Neutrophil (primary cell): Measurements from ENCODE around the gene PROKR1.
"Not testable (repeated sequence)": the region's sequence is repeated elsewhere in the genome, so short reads cannot be mapped to it uniquely, and the experiment has no call there.

Experiments
- H3K27ac ChIP-seq: fragments of 200-600 bp; sonication (generic); 2 replicates; pipeline ENCODE4 v1.5.1; 2016; ENCODE audit warnings: mild to moderate bottlenecking, moderate library complexity
- H3K27me3 ChIP-seq: fragments of 200-600 bp; sonication (generic); 2 replicates; pipeline ENCODE4 v1.6.0; 2016; ENCODE audit warnings: mild to moderate bottlenecking
- H3K36me3 ChIP-seq: fragments of 200-600 bp; sonication (generic); 2 replicates; pipeline ENCODE4 v1.5.1; 2017
- H3K4me1 ChIP-seq, 2 experiments: fragments of 200-600 bp in 1 of 2; sonication (generic) in 1 of 2; 1 replicate in 1 of 2; 2 replicates in 1 of 2; pipeline versions ENCODE4 v1.5.1 to v1.6.1; 2013 to 2016; ENCODE audit warnings: low read depth in 1 of 2, low read length in 1 of 2, mild to moderate bottlenecking in 1 of 2, moderate library complexity in 1 of 2; ENCODE audit not compliant: control insufficient read depth in 1 of 2, insufficient read depth in 1 of 2
- H3K4me3 ChIP-seq, 2 experiments: fragments of 200-600 bp in 1 of 2; sonication (generic) in 1 of 2; 1 replicate in 1 of 2; 2 replicates in 1 of 2; pipeline ENCODE4 v1.5.1; 2013 to 2016; ENCODE audit warnings: low read depth in 1 of 2, low read length in 1 of 2, mild to moderate bottlenecking in 1 of 2, moderate library complexity in 1 of 2
- H3K9me3 ChIP-seq: fragments of 200-600 bp; sonication (generic); 2 replicates; pipeline ENCODE4 v1.5.1; 2016
- TF ChIP-seq, protein P1 (sequence below): fragments of 200-600 bp; sonication (generic); IDR thresholded peaks from 2 replicates; pipeline ENCODE4 v1.5.1; 2016; ENCODE audit warnings: antibody characterized with exemption

Gene PROKR1

DNA sequence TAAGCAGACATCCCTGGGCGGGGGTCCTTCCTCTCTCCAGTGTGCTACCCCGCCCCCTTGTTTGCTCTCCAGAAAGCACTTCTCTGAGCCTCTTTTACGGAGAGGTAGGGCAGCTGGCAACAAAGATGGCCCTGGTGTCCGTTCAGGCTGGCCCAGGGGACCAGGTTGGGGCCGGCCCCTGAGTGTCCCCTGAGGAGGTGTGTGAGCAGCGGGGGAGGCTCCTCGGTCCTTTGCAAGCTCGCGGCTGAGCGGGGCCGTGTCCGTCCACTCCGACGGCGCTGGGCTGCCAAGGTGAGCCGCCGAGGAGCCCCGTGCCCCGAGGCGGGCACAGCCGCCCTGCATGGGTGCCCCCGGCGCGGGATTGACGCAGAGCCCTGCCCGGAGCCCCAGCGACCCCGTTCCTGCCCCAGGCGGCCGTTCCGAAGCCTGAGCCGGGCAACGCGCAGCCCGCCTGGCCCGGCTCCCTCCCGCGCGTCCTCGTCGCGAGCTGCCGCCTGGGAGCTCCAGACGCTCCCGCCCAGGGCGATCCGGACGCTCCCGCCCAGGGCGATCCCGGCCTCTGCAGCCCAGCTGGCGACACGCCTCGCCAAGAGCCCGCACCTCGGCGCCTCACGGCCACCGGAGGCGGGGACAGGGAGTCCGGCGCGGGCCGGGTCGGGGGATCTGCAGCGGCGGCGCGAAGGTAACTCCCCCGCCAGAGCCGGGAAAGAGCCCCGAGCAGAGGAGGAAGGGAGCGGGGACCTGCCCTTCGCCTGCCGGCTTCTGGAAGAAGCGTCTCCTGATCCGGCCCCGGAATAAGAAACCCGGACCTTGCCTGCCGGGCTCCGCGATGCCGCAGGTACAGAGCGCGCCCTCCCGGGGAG lies at the start of gene PROKR1:
Gene PROKR1, plus strand, starts transcription at position 569 of the 863 bp plus-strand sequence. CDS start 2,243 bp downstream, outside the sequence.
- TF ChIP-seq, protein P1, sequence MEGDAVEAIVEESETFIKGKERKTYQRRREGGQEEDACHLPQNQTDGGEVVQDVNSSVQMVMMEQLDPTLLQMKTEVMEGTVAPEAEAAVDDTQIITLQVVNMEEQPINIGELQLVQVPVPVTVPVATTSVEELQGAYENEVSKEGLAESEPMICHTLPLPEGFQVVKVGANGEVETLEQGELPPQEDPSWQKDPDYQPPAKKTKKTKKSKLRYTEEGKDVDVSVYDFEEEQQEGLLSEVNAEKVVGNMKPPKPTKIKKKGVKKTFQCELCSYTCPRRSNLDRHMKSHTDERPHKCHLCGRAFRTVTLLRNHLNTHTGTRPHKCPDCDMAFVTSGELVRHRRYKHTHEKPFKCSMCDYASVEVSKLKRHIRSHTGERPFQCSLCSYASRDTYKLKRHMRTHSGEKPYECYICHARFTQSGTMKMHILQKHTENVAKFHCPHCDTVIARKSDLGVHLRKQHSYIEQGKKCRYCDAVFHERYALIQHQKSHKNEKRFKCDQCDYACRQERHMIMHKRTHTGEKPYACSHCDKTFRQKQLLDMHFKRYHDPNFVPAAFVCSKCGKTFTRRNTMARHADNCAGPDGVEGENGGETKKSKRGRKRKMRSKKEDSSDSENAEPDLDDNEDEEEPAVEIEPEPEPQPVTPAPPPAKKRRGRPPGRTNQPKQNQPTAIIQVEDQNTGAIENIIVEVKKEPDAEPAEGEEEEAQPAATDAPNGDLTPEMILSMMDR = no peak
- Histone ChIP-seq H3K27ac (no peak within 1 kb of the TSS), H3K27me3 (peaks cover 76% of the 10 kb centered on the region)

DNA sequence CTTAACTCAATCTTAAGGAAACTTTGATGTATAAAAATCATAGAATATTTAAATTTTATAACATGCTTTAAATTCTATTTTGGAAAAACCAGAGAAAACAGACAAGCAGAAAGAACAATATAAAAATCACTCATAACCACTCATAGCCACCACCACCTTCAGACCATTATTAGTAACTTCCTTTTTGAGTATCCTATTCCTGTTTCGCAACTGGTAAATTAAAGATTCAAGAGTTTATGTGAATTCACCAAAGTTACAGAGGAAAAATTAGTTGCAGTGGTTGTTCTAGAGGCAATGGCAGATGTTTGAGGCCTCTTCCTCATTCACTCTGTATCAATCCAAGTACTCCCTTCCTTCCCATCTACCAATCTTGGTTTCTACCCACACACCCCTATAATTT lies 49.3 kb upstream of the PROKR1 start:
- Histone ChIP-seq H3K9me3 (no peaks in the 10 kb centered on the region), H3K4me3 (no peak overlapping the region), H3K27me3 (no peaks in the 10 kb centered on the region), H3K4me1 (no peaks in the 10 kb centered on the region), H3K36me3 (no peaks in the 10 kb centered on the region), H3K27ac (no peak overlapping the region)
- TF ChIP-seq, protein P1 = no peak

More for the DNA sequence above, at the start of gene PROKR1:
- H3K4me1 ChIP-seq = peaks cover 0 to 11% of the 10 kb centered on the region in 2 experiments
- H3K4me3 ChIP-seq = peak within 1 kb of the TSS; percentile 14 to 53
- no peaks in the 10 kb centered on the region for H3K36me3 ChIP-seq
- H3K9me3 ChIP-seq = no peaks in the 10 kb centered on the region

DNA sequence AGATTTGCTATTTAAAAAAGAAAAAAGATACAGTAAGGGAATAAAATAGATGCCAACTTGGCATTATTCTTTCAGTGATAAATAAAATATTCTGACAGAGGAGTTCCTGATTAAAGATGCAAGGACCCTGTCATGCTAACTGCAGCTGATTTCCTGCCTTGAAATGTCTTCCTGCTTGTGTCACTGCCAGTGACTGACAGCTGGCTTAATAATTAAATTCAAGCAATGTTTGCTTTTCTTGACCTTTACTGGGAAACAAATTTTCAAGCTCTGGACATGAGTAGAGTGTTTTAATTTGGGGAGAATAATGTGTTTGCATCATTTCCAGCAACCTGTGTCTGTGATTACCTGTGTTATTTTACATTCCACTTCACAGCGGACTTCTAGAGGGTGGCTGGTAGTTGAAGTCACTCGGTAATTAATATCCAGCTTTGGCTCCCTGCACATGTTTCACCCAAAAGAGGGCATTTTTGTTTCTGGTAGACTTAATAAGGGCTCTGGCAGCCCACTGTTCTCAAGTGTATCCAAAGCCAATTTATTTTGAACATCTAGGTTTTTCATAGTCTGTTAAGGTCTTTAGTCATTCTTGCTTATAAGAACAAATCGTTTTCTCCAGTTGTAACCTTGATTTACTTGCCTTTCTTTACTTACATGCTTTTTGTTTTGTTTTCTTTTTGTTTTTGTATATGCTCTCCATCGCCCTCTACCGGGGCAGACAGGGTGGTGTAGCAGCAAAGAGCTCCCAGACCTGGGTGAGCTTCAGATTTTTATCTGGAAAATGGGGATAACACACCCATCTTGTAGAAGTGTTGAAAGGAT lies 48.5 kb upstream of the PROKR1 start:
- Histone ChIP-seq H3K4me3 (no peak overlapping the region), H3K27me3 (no peaks in the 10 kb centered on the region), H3K9me3 (no peaks in the 10 kb centered on the region)

DNA sequence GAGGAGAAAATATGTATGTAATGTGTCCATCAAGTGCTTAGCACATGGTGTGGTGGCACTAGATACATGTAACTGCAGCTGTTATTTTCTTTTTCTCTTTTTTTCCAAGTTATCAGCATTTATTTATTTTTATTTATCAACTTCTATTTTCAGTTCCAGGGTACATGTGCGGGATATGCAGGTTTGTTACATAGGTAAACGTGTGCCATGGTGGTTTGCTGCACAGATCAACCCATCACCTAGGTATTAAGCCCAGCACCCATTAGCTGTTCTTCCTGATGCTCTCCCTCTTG lies 47.9 kb upstream of the PROKR1 start:
- H3K27ac ChIP-seq, H3K27me3 ChIP-seq, H3K36me3 ChIP-seq, H3K4me3 ChIP-seq, H3K4me1 ChIP-seq, H3K9me3 ChIP-seq: not testable (repeated sequence)

More for the DNA sequence above, 48.5 kb upstream of the PROKR1 start:
- TF ChIP-seq, protein P1 = peak; percentile 77
- Histone ChIP-seq H3K4me1 (no peaks in the 10 kb centered on the region), H3K36me3 (no peaks in the 10 kb centered on the region), H3K27ac (no peak overlapping the region)

DNA sequence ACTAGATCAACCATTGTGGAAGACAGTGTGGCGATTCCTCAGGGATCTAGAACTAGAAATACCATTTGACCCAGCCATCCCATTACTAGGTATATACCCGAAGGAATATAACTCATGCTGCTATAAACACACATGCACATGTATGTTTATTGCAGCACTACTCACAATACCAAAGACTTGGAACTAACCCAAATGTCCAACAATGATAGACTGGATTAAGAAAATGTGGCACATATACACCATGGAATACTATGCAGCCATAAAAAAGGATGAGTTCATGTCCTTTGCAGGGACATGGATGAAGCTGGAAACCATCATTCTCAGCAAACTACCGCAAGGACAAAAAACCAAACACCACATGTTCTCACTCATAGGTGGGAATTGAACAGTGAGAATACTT lies 42.9 kb upstream of the PROKR1 start:
- H3K9me3 ChIP-seq, H3K4me1 ChIP-seq: not testable (repeated sequence)

DNA sequence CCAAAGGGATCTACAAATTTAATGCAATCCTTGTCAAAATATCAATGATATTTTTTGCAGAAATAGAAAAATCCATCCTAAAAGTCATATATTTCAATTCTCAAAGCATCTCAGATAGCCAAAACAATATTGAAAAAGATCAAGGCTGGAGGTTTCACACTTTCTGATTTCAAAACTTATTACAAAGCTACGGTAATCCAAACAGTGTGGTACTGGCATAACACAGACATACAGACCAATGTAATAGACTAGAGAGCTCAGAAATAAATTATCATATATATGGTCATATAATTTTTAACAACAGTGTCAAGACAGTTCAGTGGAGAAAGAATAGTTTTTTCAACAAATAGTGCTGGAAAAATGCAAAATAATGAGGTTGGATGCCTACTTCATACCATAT lies 40.3 kb upstream of the PROKR1 start:
- Histone ChIP-seq H3K4me3 (no peak overlapping the region), H3K36me3 (no peaks in the 10 kb centered on the region), H3K4me1 (no peaks in the 10 kb centered on the region), H3K27me3 (no peaks in the 10 kb centered on the region), H3K27ac (no peak overlapping the region), H3K9me3 (no peaks in the 10 kb centered on the region)
- TF ChIP-seq, protein P1 = no peak

More for the DNA sequence above, 42.9 kb upstream of the PROKR1 start:
- not testable (repeated sequence) for H3K27me3 ChIP-seq, H3K4me3 ChIP-seq, H3K36me3 ChIP-seq, H3K27ac ChIP-seq
